Sigmoid colon (tissue), 7 donors: Measurements from ENCODE around the gene KDM1B. TPM values are rescaled to one million over a fixed set of nuclear protein-coding genes. Genes with fewer than 3 reads are reported as not detected.

Experiments
- DNase-seq: peaks from one replicate; pipeline ENCODE4 v3.0.0-alpha.2; 2019
- H3K27ac ChIP-seq, 4 donors: fragments of 200-600 bp; sonication (generic); one replicate each; pipeline ENCODE4 v1.5.1; 2016 to 2019; ENCODE audit warnings: mild to moderate bottlenecking in 1 of 4
- H3K27me3 ChIP-seq, 3 donors: fragments of 200-600 bp; sonication (generic); one replicate each; pipeline ENCODE4 v1.5.1; 2019; ENCODE audit warnings: mild to moderate bottlenecking in 1 of 3
- H3K36me3 ChIP-seq, 4 donors: fragments of 200-600 bp; sonication (generic); one replicate each; pipeline ENCODE4 v1.5.1; 2016 to 2019
- H3K4me1 ChIP-seq, 4 donors: fragments of 200-600 bp; sonication (generic); one replicate each; pipeline ENCODE4 v1.5.1; 2017 to 2019
- H3K4me3 ChIP-seq, 4 donors: fragments of 200-600 bp; sonication (generic); one replicate each; pipeline ENCODE4 v1.5.1; 2017 to 2019; ENCODE audit warnings: mild to moderate bottlenecking in 2 of 4, moderate library complexity in 1 of 4
- H3K9me3 ChIP-seq, 4 donors: fragments of 200-600 bp in 3 of 4; sonication (generic) in 3 of 4; one replicate each; pipeline versions ENCODE4 v1.5.1 to v1.6.1; 2013 to 2019
- CTCF ChIP-seq, 4 experiments: fragments of 450-650 bp in 3 of 4; fragments of 200-600 bp in 1 of 4; IDR thresholded peaks; one replicate each; pipeline ENCODE4 v1.5.1; 2016 to 2019; ENCODE audit warnings: antibody characterized with exemption in 4 of 4, mild to moderate bottlenecking in 3 of 4, moderate library complexity in 2 of 4
- EP300 ChIP-seq, 4 donors: sonication (generic); formaldehyde crosslinking; IDR thresholded peaks; one replicate each; pipeline ENCODE4 v1.6.1; 2017; ENCODE audit warnings: antibody characterized with exemption in 4 of 4
- POLR2A ChIP-seq, 2 donors: fragments of 450-650 bp; IDR thresholded peaks; one replicate each; pipeline ENCODE4 v1.6.1; 2016; ENCODE audit warnings: antibody characterized with exemption in 2 of 2, mild to moderate bottlenecking in 2 of 2, moderate library complexity in 2 of 2
- POLR2AphosphoS5 ChIP-seq, 4 donors: sonication (generic); formaldehyde crosslinking; IDR thresholded peaks; one replicate each; pipeline ENCODE4 v1.6.1; 2017; ENCODE audit warnings: antibody characterized with exemption in 4 of 4
- WGBS, 2 donors: extraction: QIAGEN DNeasy Blood & Tissue Kit; methylation state at CpG; one replicate each; pipeline ENCODE4 v1.1.7; 2013; 5-methylcytosine and 5-hydroxymethylcytosine counted together
- intact Hi-C: fragments of 100-400 bp; cut with DNase I; formaldehyde crosslinking; loops from one replicate; pipeline ENCODE4 v1.15.1; 2023
- polyA plus RNA-seq, 3 donors: library from polyadenylated mRNA; stranded (reverse); fragments of 200-250 nt; gene quantifications; one replicate each; pipeline ENCODE4 v1.2.3, GENCODE V29; 2013
- total RNA-seq, 4 donors: library from RNA; depleted of rRNA; stranded (reverse); fragments of >200 nt; gene quantifications; one replicate each; pipeline ENCODE4 v1.1.0, GENCODE V29; 2016
- donor health status: healthy with polysubstance abuse.
- donor health status: Bipolar disorder and iron deficiency.
- donor health status: healthy.

Gene KDM1B
- total and polyA plus RNA-seq, 7 donors = 10.2 to 32.8 (median 14.2) TPM

- Histone ChIP-seq H3K4me1 (no peaks in the 10 kb centered on the region), H3K9me3 (no peaks in the 10 kb centered on the region), H3K36me3 (peaks cover 0 to 21% (median 2%) of the 10 kb centered on the region in 4 donors), H3K27me3 (no peaks in the 10 kb centered on the region), H3K4me3 (no peak overlapping the region), H3K27ac (no peak overlapping the region)
- 38 to 74% methylated on average over 4 of the region's 4 CpGs for WGBS, 2 donors
- intact Hi-C loops = no loop called here
- TF ChIP-seq EP300 (IDR thresholded peaks at IDR 0.05) (no peak), POLR2A (IDR thresholded peaks at IDR 0.05) (no peak), POLR2AphosphoS5 (IDR thresholded peaks at IDR 0.05) (no peak), CTCF (IDR thresholded peaks at IDR 0.05) (no peak)
- no peak for DNase-seq
Observed at GRCh38 chr6:18177286-18177965, 22.2 kb downstream of the KDM1B start.

- Histone ChIP-seq H3K4me3 (no peak overlapping the region), H3K4me1 (no peaks in the 10 kb centered on the region), H3K27ac (no peak overlapping the region), H3K27me3 (no peaks in the 10 kb centered on the region), H3K36me3 (peaks cover 0 to 18% (median 0%) of the 10 kb centered on the region in 4 donors), H3K9me3 (no peaks in the 10 kb centered on the region)
- no peak for DNase-seq
- TF ChIP-seq POLR2A (IDR thresholded peaks at IDR 0.05) (no peak), CTCF (IDR thresholded peaks at IDR 0.05) (no peak), EP300 (IDR thresholded peaks at IDR 0.05) (no peak)
- intact Hi-C loops = no loop called here
- WGBS, 2 donors = 80 to 92% methylated on average over 3 of the region's 3 CpGs
Observed at GRCh38 chr6:18178960-18179615, 23.9 kb downstream of the KDM1B start.

- Histone ChIP-seq H3K4me3 (no peak overlapping the region), H3K27me3 (no peaks in the 10 kb centered on the region), H3K36me3 (peaks cover 0 to 10% (median 0%) of the 10 kb centered on the region in 4 donors), H3K9me3 (no peaks in the 10 kb centered on the region), H3K4me1 (no peaks in the 10 kb centered on the region), H3K27ac (no peak overlapping the region)
- TF ChIP-seq POLR2A (IDR thresholded peaks at IDR 0.05) (no peak), POLR2AphosphoS5 (IDR thresholded peaks at IDR 0.05) (no peak), CTCF (IDR thresholded peaks at IDR 0.05) (no peak), EP300 (IDR thresholded peaks at IDR 0.05) (no peak)
- WGBS, 2 donors = 21 to 50% methylated on average over 5 of the region's 5 CpGs
- no peak for DNase-seq
- intact Hi-C loops = no loop called here
Observed at GRCh38 chr6:18179770-18180356, 24.6 kb downstream of the KDM1B start.

GRCh38 chr6:18182568-18182967 is 27.3 kb downstream of the KDM1B start:
- peaks cover 0 to 9% (median 0%) of the 10 kb centered on the region in 4 donors for H3K36me3 ChIP-seq
- TF ChIP-seq EP300 (IDR thresholded peaks at IDR 0.05) = no peak
- no peak for TF ChIP-seq POLR2AphosphoS5 (IDR thresholded peaks at IDR 0.05)
- no peak for TF ChIP-seq POLR2A (IDR thresholded peaks at IDR 0.05)
- TF ChIP-seq CTCF (IDR thresholded peaks at IDR 0.05) = no peak
- DNase-seq = no peak
- H3K9me3 ChIP-seq = no peaks in the 10 kb centered on the region
- no peak overlapping the region for H3K27ac ChIP-seq
- H3K27me3 ChIP-seq = no peaks in the 10 kb centered on the region
- H3K4me1 ChIP-seq = no peaks in the 10 kb centered on the region
- no peak overlapping the region for H3K4me3 ChIP-seq
- intact Hi-C loops = no loop called here
- 72 to 91% methylated on average over 4 of the region's 4 CpGs for WGBS, 2 donors
